H1 (cell line): ENCODE measurements around the gene DNAJC9. TPM values are rescaled to one million over a fixed set of nuclear protein-coding genes. Genes with fewer than 3 reads are reported as not detected.

Experiments used
- SP1 ChIP-seq: IDR thresholded peaks from 2 replicates; pipeline ENCODE4 v1.6.1; 2011; ENCODE audit warnings: low read depth, low read length
- polyA plus RNA-seq, 7 experiments: library from polyadenylated mRNA; depleted of rRNA in 3 of 7; stranded (reverse) in 5 of 7; unstranded in 2 of 7; fragments of >200 nt in 5 of 7; fragments of 200-250 nt in 2 of 7; gene quantifications; 1 replicate in 5 of 7; 2 replicates in 1 of 7; 4 replicates in 1 of 7; pipeline versions ENCODE4 v1.2.1 to v1.2.3, GENCODE V29; 2011 to 2013; ENCODE audit warnings: missing spikeins in 2 of 7, mixed read lengths in 2 of 7
- total RNA-seq: library from RNA; stranded (reverse); fragmentation: NEBNext Ultra II Directional; extraction: Animal tissue kit (Norgen Biotek cat#: 25700); gene quantifications from 2 replicates; pipeline ENCODE4 v1.2.1, GENCODE V29; 2021
- TF ChIP-seq, protein P1 (sequence below): IDR thresholded peaks from 2 replicates; pipeline ENCODE4 v1.6.1; 2012; ENCODE audit warnings: inconsistent platforms
- TF ChIP-seq, protein P2 (sequence below), 3 experiments: IDR thresholded peaks; 1 replicate in 2 of 3; 2 replicates in 1 of 3; pipeline versions ENCODE4 v1.5.1 to v1.6.1; 2011; ENCODE audit warnings: low read length in 3 of 3, mild to moderate bottlenecking in 3 of 3, inconsistent platforms in 2 of 3, low read depth in 1 of 3, moderate library complexity in 1 of 3; ENCODE audit not compliant: insufficient read depth in 1 of 3; ENCODE audit errors: control extremely low read depth in 1 of 3

DNAJC9 gene
- total and polyA plus RNA-seq, 2 of the 8 experiments (the other 6 are each of a cell fraction or from before 2014, with no cell fraction given) = 26.0 to 32.2 TPM

DNA sequence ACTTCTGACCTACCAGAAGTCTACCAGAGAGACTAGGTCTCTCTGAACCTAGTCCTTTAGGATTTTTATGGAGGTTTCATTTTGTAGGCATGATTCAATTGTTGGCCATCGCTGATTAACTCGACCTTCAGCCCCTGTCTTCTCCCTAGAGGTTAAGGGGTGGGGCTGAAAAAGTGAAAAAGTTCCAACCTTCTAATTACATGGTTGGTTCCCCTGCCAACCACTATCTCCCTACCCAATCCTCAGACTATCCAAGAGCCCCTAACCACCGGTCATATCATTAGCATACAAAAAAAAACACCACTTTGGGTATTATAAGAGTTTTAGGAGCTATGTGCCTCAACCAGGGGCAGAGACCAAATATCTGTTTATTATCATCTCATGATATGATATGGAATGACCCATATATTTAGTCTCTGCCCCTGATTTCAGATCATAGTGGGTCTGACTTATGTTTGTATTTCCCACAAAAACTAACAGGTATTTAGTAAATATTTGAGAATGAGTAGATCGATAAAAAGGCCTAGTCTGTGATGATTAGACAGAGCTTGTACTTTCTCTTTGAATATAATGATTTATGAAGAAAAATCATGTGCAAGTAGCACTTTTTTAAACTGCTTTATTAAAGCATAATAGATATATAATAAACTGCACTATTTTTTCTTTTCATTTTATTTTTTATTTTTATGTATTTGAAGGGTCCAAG lies 35.8 kb downstream of the DNAJC9 start (continued):
- TF ChIP-seq SP1 = no peak
- TF ChIP-seq, protein P1, sequence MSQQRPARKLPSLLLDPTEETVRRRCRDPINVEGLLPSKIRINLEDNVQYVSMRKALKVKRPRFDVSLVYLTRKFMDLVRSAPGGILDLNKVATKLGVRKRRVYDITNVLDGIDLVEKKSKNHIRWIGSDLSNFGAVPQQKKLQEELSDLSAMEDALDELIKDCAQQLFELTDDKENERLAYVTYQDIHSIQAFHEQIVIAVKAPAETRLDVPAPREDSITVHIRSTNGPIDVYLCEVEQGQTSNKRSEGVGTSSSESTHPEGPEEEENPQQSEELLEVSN = no peak
- TF ChIP-seq, protein P2, sequence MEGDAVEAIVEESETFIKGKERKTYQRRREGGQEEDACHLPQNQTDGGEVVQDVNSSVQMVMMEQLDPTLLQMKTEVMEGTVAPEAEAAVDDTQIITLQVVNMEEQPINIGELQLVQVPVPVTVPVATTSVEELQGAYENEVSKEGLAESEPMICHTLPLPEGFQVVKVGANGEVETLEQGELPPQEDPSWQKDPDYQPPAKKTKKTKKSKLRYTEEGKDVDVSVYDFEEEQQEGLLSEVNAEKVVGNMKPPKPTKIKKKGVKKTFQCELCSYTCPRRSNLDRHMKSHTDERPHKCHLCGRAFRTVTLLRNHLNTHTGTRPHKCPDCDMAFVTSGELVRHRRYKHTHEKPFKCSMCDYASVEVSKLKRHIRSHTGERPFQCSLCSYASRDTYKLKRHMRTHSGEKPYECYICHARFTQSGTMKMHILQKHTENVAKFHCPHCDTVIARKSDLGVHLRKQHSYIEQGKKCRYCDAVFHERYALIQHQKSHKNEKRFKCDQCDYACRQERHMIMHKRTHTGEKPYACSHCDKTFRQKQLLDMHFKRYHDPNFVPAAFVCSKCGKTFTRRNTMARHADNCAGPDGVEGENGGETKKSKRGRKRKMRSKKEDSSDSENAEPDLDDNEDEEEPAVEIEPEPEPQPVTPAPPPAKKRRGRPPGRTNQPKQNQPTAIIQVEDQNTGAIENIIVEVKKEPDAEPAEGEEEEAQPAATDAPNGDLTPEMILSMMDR (IDR thresholded peaks at IDR 0.05; ENCODE audit: control extremely low read depth in 1 of 3, insufficient read depth in 1 of 3, low read depth in 1 of 3, low read length in 3 of 3) = no peak
